NCI-H146 treated with DMSO at 0.1 percent for 48 hours (cell line): ENCODE results near the gene MANEAL.

Experiments used
- DNase-seq: peaks from one replicate; lab custom pipeline; 2025; ENCODE audit not compliant: unreplicated experiment; lab: John Stamatoyannopoulos, UW

MANEAL gene

GRCh38 chr1:37778654-37779053, 15.0 kb upstream of the MANEAL start:
- DNase-seq: no peak

- no peak for DNase-seq
Measured at GRCh38 chr1:37782491-37782890, 11.2 kb upstream of the MANEAL start.

- no peak for DNase-seq
Measured at GRCh38 chr1:37792943-37793686, 532 bp upstream of the MANEAL start.

- no peak for DNase-seq
Measured at GRCh38 chr1:37794372-37795339, 1.0 kb downstream of the MANEAL start.

- DNase-seq: no peak
Measured at GRCh38 chr1:37795340-37796125, 1.9 kb downstream of the MANEAL start.

GRCh38 chr1:37797750-37798345, 4.2 kb downstream of the MANEAL start:
- DNase-seq: no peak

- DNase-seq: no peak
Measured at GRCh38 chr1:37802439-37802838, 8.8 kb downstream of the MANEAL start.

GRCh38 chr1:37807220-37807554, 13.5 kb downstream of the MANEAL start:
- no peak for DNase-seq

GRCh38 chr1:37807555-37808368, 14.1 kb downstream of the MANEAL start, which contains the start of the genes C1orf122 and YRDC:
Gene C1orf122 (plus strand): TSS chr1:37807790. CDS start chr1:37808405, 615 bp downstream.
Gene YRDC (minus strand): TSS chr1:37808208. CDS start chr1:37808180, 28 bp downstream.
- DNase-seq: peak; percentile 73

GRCh38 chr1:37808369-37809319, 15.0 kb downstream of the MANEAL start:
- DNase-seq: no peak

GRCh38 chr1:37809942-37810341, 16.3 kb downstream of the MANEAL start:
- DNase-seq: no peak

GRCh38 chr1:37811027-37811655, 17.5 kb downstream of the MANEAL start:
- DNase-seq: peak; percentile 20

- no peak for DNase-seq
Measured at GRCh38 chr1:37813529-37814145, 20.0 kb downstream of the MANEAL start.

GRCh38 chr1:37814252-37814651, 20.6 kb downstream of the MANEAL start:
- no peak for DNase-seq

GRCh38 chr1:37817481-37817880, 23.8 kb downstream of the MANEAL start:
- no peak for DNase-seq

GRCh38 chr1:37821481-37821880, 27.8 kb downstream of the MANEAL start:
- no peak for DNase-seq

- DNase-seq: no peak
Measured at GRCh38 chr1:37822906-37823815, 29.5 kb downstream of the MANEAL start.
